Measurements from ENCODE around the gene NOTCH1.

Gene NOTCH1

GRCh38 chr9:136459425-136459824, 86.4 kb downstream of the NOTCH1 start:
- Histone ChIP-seq H3K27ac (ENCODE audit: low read length) (no peak overlapping the region), H4K20me1 (ENCODE audit: insufficient read depth, low read length) (peaks cover 25% of the 10 kb centered on the region), H3K4me3 (ENCODE audit: low read depth in 1 of 2, low read length in 2 of 2) (no peak overlapping the region), H3K36me3 (ENCODE audit: insufficient read depth, low read length) (peaks cover 93% of the 10 kb centered on the region), H3K27me3 (ENCODE audit: insufficient read depth, low read length, poor library complexity) (no peaks in the 10 kb centered on the region), H3K79me2 (ENCODE audit: insufficient read depth, low read length) (peaks cover 2% of the 10 kb centered on the region; the same call in 1 of the 2 replicates), H2AFZ (ENCODE audit: low read depth, low read length) (no peak overlapping the region), H3K4me1 (ENCODE audit: insufficient read depth, low read length) (no peaks in the 10 kb centered on the region), H3K4me2 (ENCODE audit: insufficient read depth, low read length) (no peak overlapping the region), H3K9ac (ENCODE audit: low read depth, low read length) (no peak overlapping the region), H3K9me3 (ENCODE audit: insufficient read depth, low read length, severe bottlenecking) (no peaks in the 10 kb centered on the region)
- ATAC-seq (ENCODE audit: insufficient read depth, low read depth) (no peak), DNase-seq (no peak)
- TF ChIP-seq EZH2 (IDR thresholded peaks at IDR 0.05; ENCODE audit: borderline replicate concordance, low read depth, low read length, severe bottlenecking) (no peak), CTCF (IDR thresholded peaks at IDR 0.05; ENCODE audit: borderline replicate concordance, extremely low read depth, low read length, poor library complexity, severe bottlenecking) (no peak)

GRCh38 chr9:136457326-136457725, 88.5 kb downstream of the NOTCH1 start:
- Histone ChIP-seq H2AFZ (ENCODE audit: low read depth, low read length) (no peak overlapping the region), H3K36me3 (ENCODE audit: insufficient read depth, low read length) (peaks cover 86% of the 10 kb centered on the region), H3K79me2 (ENCODE audit: insufficient read depth, low read length) (no peaks in the 10 kb centered on the region), H3K27me3 (ENCODE audit: insufficient read depth, low read length, poor library complexity) (no peaks in the 10 kb centered on the region), H3K4me2 (ENCODE audit: insufficient read depth, low read length) (no peak overlapping the region), H3K4me1 (ENCODE audit: insufficient read depth, low read length) (no peaks in the 10 kb centered on the region), H3K9ac (ENCODE audit: low read depth, low read length) (no peak overlapping the region), H3K4me3 (ENCODE audit: low read depth in 1 of 2, low read length in 2 of 2) (no peak overlapping the region), H3K9me3 (ENCODE audit: insufficient read depth, low read length, severe bottlenecking) (no peaks in the 10 kb centered on the region), H3K27ac (ENCODE audit: low read length) (no peak overlapping the region), H4K20me1 (ENCODE audit: insufficient read depth, low read length) (peaks cover 16% of the 10 kb centered on the region)
- DNase-seq (no peak), ATAC-seq (ENCODE audit: insufficient read depth, low read depth) (no peak)
- TF ChIP-seq CTCF (IDR thresholded peaks at IDR 0.05; ENCODE audit: borderline replicate concordance, extremely low read depth, low read length, poor library complexity, severe bottlenecking) (no peak), EZH2 (IDR thresholded peaks at IDR 0.05; ENCODE audit: borderline replicate concordance, low read depth, low read length, severe bottlenecking) (no peak)

GRCh38 chr9:136456258-136456657, 89.6 kb downstream of the NOTCH1 start:
- no peaks in the 10 kb centered on the region for H3K27me3 ChIP-seq (ENCODE audit: insufficient read depth, low read length, poor library complexity)
- no peaks in the 10 kb centered on the region for H3K4me1 ChIP-seq (ENCODE audit: insufficient read depth, low read length)
- H2AFZ ChIP-seq (ENCODE audit: low read depth, low read length), result no peak overlapping the region
- peaks cover 84% of the 10 kb centered on the region for H3K36me3 ChIP-seq (ENCODE audit: insufficient read depth, low read length)
- H3K79me2 ChIP-seq (ENCODE audit: insufficient read depth, low read length), result no peaks in the 10 kb centered on the region
- H3K9me3 ChIP-seq (ENCODE audit: insufficient read depth, low read length, severe bottlenecking), result no peaks in the 10 kb centered on the region
- ATAC-seq (ENCODE audit: insufficient read depth, low read depth) (no peak), DNase-seq (no peak)
- peaks cover 13% of the 10 kb centered on the region; the same call in 1 of the 2 replicates for H4K20me1 ChIP-seq (ENCODE audit: insufficient read depth, low read length)
- H3K9ac ChIP-seq (ENCODE audit: low read depth, low read length), result no peak overlapping the region
- TF ChIP-seq EZH2 (IDR thresholded peaks at IDR 0.05; ENCODE audit: borderline replicate concordance, low read depth, low read length, severe bottlenecking), result no peak
- TF ChIP-seq CTCF (IDR thresholded peaks at IDR 0.05; ENCODE audit: borderline replicate concordance, extremely low read depth, low read length, poor library complexity, severe bottlenecking), result no peak
- H3K4me3 ChIP-seq (ENCODE audit: low read depth in 1 of 2, low read length in 2 of 2), result no peak overlapping the region
- H3K4me2 ChIP-seq (ENCODE audit: insufficient read depth, low read length), result no peak overlapping the region
- H3K27ac ChIP-seq (ENCODE audit: low read length), result no peak overlapping the region

All from DND-41 (cell line).